Chondrocyte (in vitro differentiated cells): ENCODE measurements around the gene CIITA. TPM values are rescaled to one million over a fixed set of nuclear protein-coding genes. Genes with fewer than 3 reads are reported as not detected.

Experiments
- DNase-seq: peaks from one replicate; pipeline ENCODE4 v3.0.0; 2021; ENCODE audit warnings: mixed read lengths, low spot score
- H3K27ac Mint-ChIP-seq: one replicate; pipeline ENCODE4 v1.8.0; 2021; ENCODE audit warnings: mild to moderate bottlenecking, moderate library complexity, mixed read lengths; ENCODE audit not compliant: unreplicated experiment
- H3K27me3 Mint-ChIP-seq: 2 replicates; pipeline ENCODE4 v1.8.0; 2021; ENCODE audit warnings: low read depth, mixed read lengths
- H3K36me3 Mint-ChIP-seq: 2 replicates; pipeline ENCODE4 v1.8.0; 2021; ENCODE audit warnings: low read depth, mixed read lengths
- H3K4me1 Mint-ChIP-seq: 2 replicates; pipeline ENCODE4 v1.8.0; 2021; ENCODE audit warnings: low read depth, mild to moderate bottlenecking, mixed read lengths
- H3K4me3 Mint-ChIP-seq: one replicate; pipeline ENCODE4 v1.8.0; 2021; ENCODE audit warnings: mild to moderate bottlenecking, moderate library complexity, mixed read lengths; ENCODE audit not compliant: unreplicated experiment
- H3K9me3 Mint-ChIP-seq: 2 replicates; pipeline ENCODE4 v1.8.0; 2021; ENCODE audit warnings: low read depth, mixed read lengths
- total RNA-seq: library from RNA; stranded (reverse); gene quantifications from 3 replicates; pipeline ENCODE4 v1.2.1, GENCODE V29; 2021
- TF ChIP-seq, protein P1 (sequence below): fragments of 200-600 bp; sonication (generic); IDR thresholded peaks from 2 replicates; pipeline ENCODE4 v1.5.0; 2021; ENCODE audit warnings: antibody characterized with exemption, mild to moderate bottlenecking, moderate library complexity

Gene CIITA
- total RNA-seq, 1 donor from 2014 or later: not detected

DNA sequence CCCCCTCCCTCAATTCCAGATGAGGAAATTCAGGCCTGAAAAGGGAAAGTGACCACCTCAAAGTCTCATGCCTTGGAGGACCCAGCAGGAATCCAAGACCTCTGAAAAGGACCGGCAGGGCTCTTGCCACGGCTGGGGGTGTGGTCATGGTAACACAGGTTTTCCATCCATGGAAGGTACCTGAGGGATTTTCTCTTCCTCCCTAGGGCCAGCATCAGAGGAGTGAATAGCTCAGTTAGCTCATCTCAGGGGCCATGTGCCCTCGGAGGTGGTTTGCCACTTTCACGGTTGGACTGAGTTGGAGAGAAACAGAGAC lies 1.3 kb downstream of the CIITA start:
- TF ChIP-seq, protein P1, sequence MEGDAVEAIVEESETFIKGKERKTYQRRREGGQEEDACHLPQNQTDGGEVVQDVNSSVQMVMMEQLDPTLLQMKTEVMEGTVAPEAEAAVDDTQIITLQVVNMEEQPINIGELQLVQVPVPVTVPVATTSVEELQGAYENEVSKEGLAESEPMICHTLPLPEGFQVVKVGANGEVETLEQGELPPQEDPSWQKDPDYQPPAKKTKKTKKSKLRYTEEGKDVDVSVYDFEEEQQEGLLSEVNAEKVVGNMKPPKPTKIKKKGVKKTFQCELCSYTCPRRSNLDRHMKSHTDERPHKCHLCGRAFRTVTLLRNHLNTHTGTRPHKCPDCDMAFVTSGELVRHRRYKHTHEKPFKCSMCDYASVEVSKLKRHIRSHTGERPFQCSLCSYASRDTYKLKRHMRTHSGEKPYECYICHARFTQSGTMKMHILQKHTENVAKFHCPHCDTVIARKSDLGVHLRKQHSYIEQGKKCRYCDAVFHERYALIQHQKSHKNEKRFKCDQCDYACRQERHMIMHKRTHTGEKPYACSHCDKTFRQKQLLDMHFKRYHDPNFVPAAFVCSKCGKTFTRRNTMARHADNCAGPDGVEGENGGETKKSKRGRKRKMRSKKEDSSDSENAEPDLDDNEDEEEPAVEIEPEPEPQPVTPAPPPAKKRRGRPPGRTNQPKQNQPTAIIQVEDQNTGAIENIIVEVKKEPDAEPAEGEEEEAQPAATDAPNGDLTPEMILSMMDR: no peak
- no peak overlapping the region for H3K27ac Mint-ChIP-seq
- no peak for DNase-seq
- no peaks in the 10 kb centered on the region for H3K36me3 Mint-ChIP-seq
- H3K9me3 Mint-ChIP-seq: no peaks in the 10 kb centered on the region
- H3K4me3 Mint-ChIP-seq: no peak overlapping the region
- H3K27me3 Mint-ChIP-seq: peaks cover 53% of the 10 kb centered on the region
- no peaks in the 10 kb centered on the region for H3K4me1 Mint-ChIP-seq

DNA sequence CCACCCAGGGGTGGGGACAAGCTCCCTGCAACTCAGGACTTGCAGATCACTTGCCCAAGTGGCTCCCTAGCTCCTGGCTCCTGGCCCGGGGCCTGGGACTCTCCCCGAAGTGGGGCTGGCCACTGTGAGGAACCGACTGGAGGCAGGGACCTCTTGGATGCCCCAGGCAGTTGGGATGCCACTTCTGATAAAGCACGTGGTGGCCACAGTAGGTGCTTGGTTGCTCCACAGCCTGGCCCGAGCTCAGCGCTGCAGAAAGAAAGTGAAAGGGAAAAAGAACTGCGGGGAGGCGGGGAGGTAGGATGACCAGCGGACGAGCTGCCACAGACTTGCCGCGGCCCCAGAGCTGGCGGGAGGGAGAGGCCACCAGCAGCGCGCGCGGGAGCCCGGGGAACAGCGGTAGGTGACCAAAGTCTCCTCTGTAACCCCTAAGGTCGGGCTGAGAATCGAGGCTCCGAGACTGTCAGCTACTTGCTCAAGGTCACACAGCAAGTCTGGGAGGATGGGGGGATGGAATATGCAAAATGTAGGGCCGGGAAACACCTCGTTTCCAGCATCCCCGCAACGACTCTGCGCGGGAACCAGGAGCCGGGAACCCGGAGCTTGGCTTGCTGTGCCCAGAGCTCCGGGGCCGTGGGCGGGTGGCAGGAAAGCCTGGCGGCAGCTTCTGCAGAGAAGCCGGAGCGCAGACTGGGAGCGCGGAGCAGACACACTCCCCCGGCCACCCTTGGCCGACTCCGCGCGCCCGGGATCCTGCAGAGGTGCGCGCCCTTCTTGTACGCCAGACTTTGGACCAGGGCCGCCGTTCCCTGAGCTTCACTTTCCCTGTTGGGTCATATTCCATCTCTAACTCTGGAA lies 1.9 kb downstream of the CIITA start:
- no peaks in the 10 kb centered on the region for H3K36me3 Mint-ChIP-seq
- H3K4me1 Mint-ChIP-seq: no peaks in the 10 kb centered on the region
- H3K4me3 Mint-ChIP-seq: no peak overlapping the region
- TF ChIP-seq, protein P1: no peak
- no peak for DNase-seq
- H3K9me3 Mint-ChIP-seq: no peaks in the 10 kb centered on the region
- peaks cover 56% of the 10 kb centered on the region for H3K27me3 Mint-ChIP-seq
- no peak overlapping the region for H3K27ac Mint-ChIP-seq

DNA sequence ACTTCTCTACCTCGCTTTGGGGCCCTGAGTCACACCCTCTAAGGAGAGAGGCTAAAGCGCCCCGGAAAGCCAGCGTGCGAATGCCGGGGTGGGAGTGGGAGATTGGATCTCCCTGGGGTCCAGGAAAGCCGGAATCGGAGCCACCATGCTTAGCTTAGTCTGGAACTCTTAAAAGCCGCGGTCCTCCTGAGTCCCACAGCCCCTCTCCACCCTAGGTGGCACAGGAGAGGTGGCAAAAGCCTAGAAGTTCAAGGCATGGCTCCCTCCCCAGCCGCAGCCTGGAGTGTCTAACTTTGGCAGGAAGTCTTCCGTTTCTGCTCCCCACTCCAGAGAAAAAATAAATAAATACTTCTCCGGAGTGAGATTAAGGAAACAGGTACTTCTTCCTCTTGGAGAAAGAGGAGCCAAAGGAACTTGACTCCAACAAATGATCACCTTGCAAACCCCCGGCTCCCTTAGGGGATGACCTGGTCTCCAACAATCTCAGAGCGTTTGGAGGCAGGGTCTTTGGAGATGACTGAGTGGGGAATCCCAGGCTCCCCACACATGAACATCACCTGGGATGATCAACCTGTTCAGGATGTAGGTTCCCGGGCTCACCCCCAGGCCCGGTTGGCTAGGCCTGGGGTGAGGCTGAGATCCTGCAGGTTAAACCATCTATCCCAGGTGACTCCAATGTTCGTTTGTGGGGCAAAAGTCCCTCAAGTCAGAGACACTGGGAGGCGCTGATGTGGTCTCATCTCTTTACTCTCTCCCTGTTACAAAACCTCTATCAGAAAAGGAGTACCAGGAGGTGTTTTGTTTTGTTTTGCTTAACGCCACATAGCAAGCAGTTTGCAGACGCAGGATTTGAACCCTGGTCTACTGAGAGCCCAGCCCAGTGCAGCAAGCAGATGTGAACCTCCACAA lies 2.9 kb downstream of the CIITA start:
- H3K9me3 Mint-ChIP-seq: no peaks in the 10 kb centered on the region
- peaks cover 57% of the 10 kb centered on the region for H3K27me3 Mint-ChIP-seq
- H3K4me1 Mint-ChIP-seq: no peaks in the 10 kb centered on the region
- no peak overlapping the region for H3K27ac Mint-ChIP-seq
- TF ChIP-seq, protein P1: no peak
- H3K4me3 Mint-ChIP-seq: no peak overlapping the region
- DNase-seq: no peak
- no peaks in the 10 kb centered on the region for H3K36me3 Mint-ChIP-seq

DNA sequence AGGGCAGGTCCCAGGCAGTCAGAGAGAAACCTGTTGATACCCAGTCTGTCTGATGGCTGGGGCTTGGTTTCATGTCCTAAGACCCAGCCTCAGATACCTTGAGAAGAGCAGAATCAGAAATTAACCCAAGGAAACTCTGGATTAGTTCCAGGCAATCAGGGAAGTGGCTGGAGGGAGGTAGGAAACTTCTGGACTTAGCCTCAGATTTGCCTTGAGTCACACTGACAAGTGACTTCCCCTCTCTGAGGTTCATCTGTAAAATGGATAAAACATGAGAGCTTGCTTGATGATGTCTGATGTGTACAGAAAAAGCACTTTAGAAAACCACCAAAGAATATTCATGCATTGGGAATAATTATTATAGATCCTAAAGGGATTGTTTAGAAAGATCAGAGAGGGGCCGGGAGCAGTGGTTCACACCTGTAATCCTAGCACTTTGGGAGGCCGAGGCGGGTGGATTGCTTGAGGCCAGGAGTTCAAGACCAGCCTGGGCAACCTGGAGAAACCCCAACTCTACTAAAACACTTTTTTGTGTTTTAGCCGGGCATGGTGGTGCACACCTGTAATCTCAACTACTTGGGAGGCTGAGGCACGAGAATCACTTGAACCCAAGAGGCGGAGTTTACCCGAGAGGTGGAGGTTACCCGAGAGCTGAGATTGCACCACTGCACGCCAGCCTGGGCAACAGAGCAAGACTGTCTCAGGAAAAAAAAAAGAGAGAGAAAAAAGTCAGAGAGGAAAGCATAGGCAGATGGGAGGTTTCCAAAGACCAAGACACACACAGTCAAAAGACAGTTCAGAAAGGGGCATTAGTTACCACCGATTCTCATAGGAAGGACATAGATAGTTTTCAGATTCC lies 3.8 kb downstream of the CIITA start:
- TF ChIP-seq, protein P1: no peak

More for the DNA sequence above, 3.8 kb downstream of the CIITA start:
- Mint-ChIP-seq H3K4me1 (no peaks in the 10 kb centered on the region), H3K27me3 (peaks cover 58% of the 10 kb centered on the region), H3K27ac (no peak overlapping the region), H3K36me3 (no peaks in the 10 kb centered on the region), H3K4me3 (no peak overlapping the region), H3K9me3 (no peaks in the 10 kb centered on the region)
- DNase-seq: no peak
